GM12878 (cell line): Measurements from ENCODE around the gene ALG8. TPM values are rescaled to one million over a fixed set of nuclear protein-coding genes. Genes with fewer than 3 reads are reported as not detected.

ENCODE experiments used
- ATAC-seq: fragments of 200-7000 bp; cut with Tn5 transposase; 3 replicates; pipeline ENCODE4 v1.9.1; 2020; ENCODE audit warnings: mild to moderate bottlenecking, moderate library complexity
- BruUV-seq: library from RNA; stranded (reverse); fragments of 400-500 nt; replicated peaks from 2 replicates; lab custom pipeline; 2021; lab: Mats Ljungman, UMichigan
- CTCF ChIA-PET: fragments of 300-600 bp; sonication (Branson Sonifier 250); formaldehyde crosslinking; extraction: SDS; loops from one replicate; lab custom pipeline; 2021; ENCODE audit warnings: inconsistent platforms; lab: Yijun Ruan, JAX
- POLR2A ChIA-PET: fragments of 350-600 bp; formaldehyde crosslinking; extraction: SDS; loops from one replicate; lab custom pipeline; 2021; ENCODE audit warnings: inconsistent platforms; lab: Charles Lee
- RAD21 ChIA-PET: fragments of 300-600 bp; sonication (Branson Sonifier 250); formaldehyde crosslinking; loops from one replicate; lab custom pipeline; 2023; ENCODE audit warnings: antibody characterized with exemption; ENCODE audit not compliant: unreplicated experiment; lab: Charles Lee
- SMC1A ChIA-PET: fragments of 300-600 bp; sonication (Branson Sonifier 250); formaldehyde crosslinking; loops from one replicate; lab custom pipeline; 2023; ENCODE audit not compliant: unreplicated experiment, uncharacterized antibody; lab: Charles Lee
- DNase-seq: peaks from one replicate; pipeline ENCODE4 v3.0.0-alpha.2; 2011; ENCODE audit warnings: low read depth, low spot score
- FAIRE-seq: peaks from 3 replicates; lab custom pipeline; 2011; peaks lifted over from hg19 to GRCh38; lab: Jason Lieb, UNC
- H2AFZ ChIP-seq: 2 replicates; pipeline ENCODE4 v1.6.0; 2011; ENCODE audit warnings: low read depth, low read length, control low read depth; ENCODE audit not compliant: control insufficient read depth
- H3K27ac ChIP-seq: 2 replicates; pipeline ENCODE4 v1.5.1; 2011; ENCODE audit warnings: control low read depth; ENCODE audit not compliant: control insufficient read depth, insufficient read depth
- H3K27me3 ChIP-seq, 2 experiments: replicated peaks in 1 of 2; 2 replicates each; pipeline versions ENCODE4 v1.6.0 to v1.6.1; 2011; ENCODE audit warnings: low read length in 1 of 2; ENCODE audit not compliant: control insufficient read depth in 2 of 2, insufficient read depth in 2 of 2
- H3K36me3 ChIP-seq, 2 experiments: 2 replicates each; pipeline ENCODE4 v1.5.1; 2011; ENCODE audit warnings: low read length in 1 of 2; ENCODE audit not compliant: control insufficient read depth in 2 of 2, insufficient read depth in 2 of 2
- H3K4me1 ChIP-seq: 2 replicates; pipeline ENCODE4 v1.6.1; 2011; ENCODE audit warnings: mild to moderate bottlenecking, low read length, moderate library complexity, mixed read lengths; ENCODE audit not compliant: control insufficient read depth, insufficient read depth
- H3K4me2 ChIP-seq: 2 replicates; pipeline ENCODE4 v1.6.0; 2011; ENCODE audit warnings: control low read depth; ENCODE audit not compliant: control insufficient read depth, insufficient read depth
- H3K4me3 ChIP-seq: fragments of 200-600 bp; sonication (generic); 2 replicates; pipeline ENCODE4 v1.5.1; 2016
- H3K79me2 ChIP-seq: 2 replicates; pipeline ENCODE4 v1.6.0; 2011; ENCODE audit warnings: low read length; ENCODE audit not compliant: control insufficient read depth, insufficient read depth
- H3K9ac ChIP-seq: 2 replicates; pipeline ENCODE4 v1.8.0; 2011; ENCODE audit warnings: low read length, control low read depth, mixed read lengths; ENCODE audit not compliant: control insufficient read depth, insufficient read depth
- H3K9me3 ChIP-seq: replicated peaks from 3 replicates; pipeline ENCODE4 v1.5.1; 2011; ENCODE audit warnings: mild to moderate bottlenecking, low read length; ENCODE audit not compliant: control insufficient read depth, insufficient read depth
- H4K20me1 ChIP-seq: 2 replicates; pipeline ENCODE4 v1.6.0; 2011; ENCODE audit not compliant: control insufficient read depth, insufficient read depth
- HDAC2 ChIP-seq: fragments of 200-600 bp; sonication (generic); IDR thresholded peaks from 2 replicates; pipeline ENCODE4 v1.6.1; 2017
- IKZF1 ChIP-seq: fragments of 450-650 bp; conservative IDR thresholded peaks from 2 replicates; pipeline ENCODE4 v1.6.1; 2017; ENCODE audit warnings: antibody characterized with exemption, mild to moderate bottlenecking
- MLLT1 ChIP-seq: fragments of 450-650 bp; IDR thresholded peaks from 2 replicates; pipeline ENCODE4 v1.6.1; 2016; ENCODE audit warnings: mild to moderate bottlenecking
- NFYB ChIP-seq: IDR thresholded peaks from 2 replicates; pipeline ENCODE4 v1.6.1; 2011; ENCODE audit warnings: low read depth, mild to moderate bottlenecking, low read length, improper control_type of control experiment, moderate library complexity; ENCODE audit not compliant: insufficient read depth
- PML ChIP-seq: IDR thresholded peaks from 2 replicates; pipeline ENCODE4 v1.6.1; 2012; ENCODE audit warnings: low read length, inconsistent platforms
- TCF7 ChIP-seq: IDR thresholded peaks from 2 replicates; pipeline ENCODE4 v1.6.1; 2014; ENCODE audit warnings: antibody characterized with exemption, borderline replicate concordance
- WGBS: methylation state at CpG from one replicate; pipeline ENCODE4 v1.1.6; 2016; ENCODE audit warnings: low lambda C conversion rate; ENCODE audit not compliant: insufficient replicate concordance, insufficient coverage; ENCODE audit errors: missing lambda C conversion rate; 5-methylcytosine and 5-hydroxymethylcytosine counted together
- in situ Hi-C: fragments of 300-500 bp; cut with MboI; formaldehyde crosslinking; loops from 9 replicates; pipeline ENCODE4 v1.14.3; 2018; ENCODE audit warnings: mixed read lengths
- intact Hi-C: fragments of 100-400 bp; cut with micrococcal nuclease; formaldehyde crosslinking; loops from one replicate; pipeline ENCODE4 v1.14.2; 2022; ENCODE audit not compliant: unreplicated experiment
- polyA plus RNA-seq, 11 experiments: library from polyadenylated mRNA; depleted of rRNA in 4 of 11; unstranded in 6 of 11; stranded (reverse) in 5 of 11; fragments of >200 nt; fragmentation: Nextera tagmentation in 4 of 11; fragmentation: Illumina TruSeq in 1 of 11; extraction: Ambion mirVana in 4 of 11; extraction: Trizol in 1 of 11; gene quantifications; 1 replicate in 1 of 11; 2 replicates in 10 of 11; pipeline versions ENCODE4 v1.2.1 to v1.2.3, GENCODE V29; 2011 to 2016; ENCODE audit warnings: inconsistent platforms in 2 of 11, missing spikeins in 2 of 11, low read depth in 1 of 11
- total RNA-seq, 4 experiments: library from RNA; depleted of rRNA in 3 of 4; stranded (reverse); fragments of >200 nt in 3 of 4; fragmentation: Illumina TruSeq in 1 of 4; extraction: Trizol in 1 of 4; gene quantifications; 2 replicates each; pipeline versions ENCODE4 v1.2.1 to v1.2.3, GENCODE V29; 2013 to 2021
- TF ChIP-seq, protein P1 (sequence below): fragments of 450-650 bp; IDR thresholded peaks from 2 replicates; pipeline ENCODE4 v1.6.1; 2016; ENCODE audit warnings: mild to moderate bottlenecking, moderate library complexity, borderline replicate concordance

ALG8 gene
- total and polyA plus RNA-seq, 10 of the 15 experiments (the other 5 are each of a cell fraction or from before 2014, with no cell fraction given) = 45.7 to 105 (median 68.4) TPM

DNA sequence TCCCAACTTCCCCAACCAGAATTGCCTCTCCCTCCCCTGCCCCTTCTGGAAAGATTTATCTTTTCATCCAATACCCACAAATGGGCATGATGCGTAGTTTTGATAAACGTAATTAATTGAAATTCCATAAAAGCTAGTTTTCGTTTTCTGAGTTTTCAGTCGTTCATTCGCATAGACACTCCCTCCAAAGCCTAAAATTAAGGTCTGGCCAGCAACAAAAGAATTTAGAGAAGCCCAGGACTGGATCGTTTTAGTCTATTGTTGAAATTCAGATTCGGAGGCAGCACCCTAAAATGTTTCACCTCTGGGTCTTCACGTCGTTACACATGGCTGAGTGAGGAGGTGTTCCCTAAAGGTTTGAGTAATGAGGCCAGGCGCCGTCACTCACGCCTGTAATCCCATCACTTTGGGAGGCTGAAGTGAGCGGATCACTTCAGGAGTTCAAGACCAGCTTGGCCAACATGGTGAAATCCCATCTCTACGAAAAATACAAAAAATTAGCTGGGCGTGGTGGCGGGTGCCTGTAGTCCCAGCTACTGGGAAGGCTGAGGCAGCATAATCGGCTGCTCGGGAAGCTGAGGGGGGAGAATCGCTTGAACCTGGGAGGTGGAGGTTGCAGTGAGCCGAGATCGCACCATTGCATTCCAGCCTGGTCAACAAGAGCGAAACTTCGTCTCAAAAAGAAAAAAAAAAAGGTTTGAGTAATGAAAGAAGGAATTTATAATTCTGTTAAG lies 59.2 kb downstream of the ALG8 start:
- CTCF ChIA-PET = interaction anchor here (1.9 kb wide), 1 partner anchor 81 kb away, joined by 5 read pairs; no protein-coding TSS in a partner anchor
- Histone ChIP-seq H2AFZ (peak overlapping the region; percentile 86), H3K36me3 (peaks cover 0 to 3% of the 10 kb centered on the region in 2 experiments; a peak in 1 of 4 replicates), H3K9ac (peak overlapping the region; percentile 90), H3K9me3 (no peaks in the 10 kb centered on the region), H3K4me2 (peak overlapping the region; percentile 28), H3K27me3 (no peaks in the 10 kb centered on the region), H3K79me2 (peaks cover 43% of the 10 kb centered on the region), H4K20me1 (peaks cover 4% of the 10 kb centered on the region; the same call in 1 of the 2 replicates), H3K4me1 (peaks cover 4% of the 10 kb centered on the region), H3K27ac (peak overlapping the region; percentile 75), H3K4me3 (peak overlapping the region; percentile 74)
- ATAC-seq (no peak), FAIRE-seq (peak; percentile 47), DNase-seq (no peak)
- POLR2A ChIA-PET = interaction anchor here (0.9 to 1.8 kb wide), 3 partner anchors 60 to 479 kb away, joined by 3 to 8 read pairs (median 3); partner anchors contain the start of genes ALG8 and INTS4
- 60% methylated on average over 23 of the region's 23 CpGs for WGBS
- in situ Hi-C loops = no loop called here
- no peak for TF ChIP-seq HDAC2
- TF ChIP-seq, protein P1, sequence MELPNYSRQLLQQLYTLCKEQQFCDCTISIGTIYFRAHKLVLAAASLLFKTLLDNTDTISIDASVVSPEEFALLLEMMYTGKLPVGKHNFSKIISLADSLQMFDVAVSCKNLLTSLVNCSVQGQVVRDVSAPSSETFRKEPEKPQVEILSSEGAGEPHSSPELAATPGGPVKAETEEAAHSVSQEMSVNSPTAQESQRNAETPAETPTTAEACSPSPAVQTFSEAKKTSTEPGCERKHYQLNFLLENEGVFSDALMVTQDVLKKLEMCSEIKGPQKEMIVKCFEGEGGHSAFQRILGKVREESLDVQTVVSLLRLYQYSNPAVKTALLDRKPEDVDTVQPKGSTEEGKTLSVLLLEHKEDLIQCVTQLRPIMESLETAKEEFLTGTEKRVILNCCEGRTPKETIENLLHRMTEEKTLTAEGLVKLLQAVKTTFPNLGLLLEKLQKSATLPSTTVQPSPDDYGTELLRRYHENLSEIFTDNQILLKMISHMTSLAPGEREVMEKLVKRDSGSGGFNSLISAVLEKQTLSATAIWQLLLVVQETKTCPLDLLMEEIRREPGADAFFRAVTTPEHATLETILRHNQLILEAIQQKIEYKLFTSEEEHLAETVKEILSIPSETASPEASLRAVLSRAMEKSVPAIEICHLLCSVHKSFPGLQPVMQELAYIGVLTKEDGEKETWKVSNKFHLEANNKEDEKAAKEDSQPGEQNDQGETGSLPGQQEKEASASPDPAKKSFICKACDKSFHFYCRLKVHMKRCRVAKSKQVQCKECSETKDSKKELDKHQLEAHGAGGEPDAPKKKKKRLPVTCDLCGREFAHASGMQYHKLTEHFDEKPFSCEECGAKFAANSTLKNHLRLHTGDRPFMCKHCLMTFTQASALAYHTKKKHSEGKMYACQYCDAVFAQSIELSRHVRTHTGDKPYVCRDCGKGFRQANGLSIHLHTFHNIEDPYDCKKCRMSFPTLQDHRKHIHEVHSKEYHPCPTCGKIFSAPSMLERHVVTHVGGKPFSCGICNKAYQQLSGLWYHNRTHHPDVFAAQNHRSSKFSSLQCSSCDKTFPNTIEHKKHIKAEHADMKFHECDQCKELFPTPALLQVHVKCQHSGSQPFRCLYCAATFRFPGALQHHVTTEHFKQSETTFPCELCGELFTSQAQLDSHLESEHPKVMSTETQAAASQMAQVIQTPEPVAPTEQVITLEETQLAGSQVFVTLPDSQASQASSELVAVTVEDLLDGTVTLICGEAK = peak; percentile 71; the same call in 1 of the 2 replicates
- 0 out of 2 replicates have a peak, but pooled peaks have one; percentile 9 for TF ChIP-seq PML
- TF ChIP-seq TCF7 = peak; percentile 9; the same call in 1 of the 2 replicates
- no peak for TF ChIP-seq NFYB
- TF ChIP-seq MLLT1 = peak; percentile 75
- 0 out of 2 replicates have a peak, but pooled peaks have one; percentile 19 for TF ChIP-seq IKZF1
- TSS peak; percentile 83 for BruUV-seq
- intact Hi-C loops = no loop called here
- RAD21 ChIA-PET = interaction anchor here (1.3 to 2.7 kb wide), 2 partner anchors 148 to 484 kb away, joined by 3 to 7 read pairs; no protein-coding TSS in a partner anchor
- SMC1A ChIA-PET = interaction anchor here (1.4 to 3.0 kb wide), 2 partner anchors 58 to 147 kb away, joined by 3 to 21 read pairs; partner anchors contain the start of gene ALG8
